Measurements from ENCODE around the gene CSF1R.

GRCh38 chr5:150038547-150038946 is 47.8 kb downstream of the CSF1R start:
- TF ChIP-seq CTCF (IDR thresholded peaks at IDR 0.05) (no peak), EP300 (IDR thresholded peaks at IDR 0.05) (no peak), POLR2AphosphoS5 (IDR thresholded peaks at IDR 0.05) (no peak)

Measured in gastroesophageal sphincter (tissue), 3 donors.